SK-N-DZ (cell line): ENCODE measurements around the gene SEC61A1.

ENCODE experiments used
- DNase-seq: peaks from one replicate; pipeline ENCODE4 v3.0.0-alpha.2; 2015; ENCODE audit warnings: low spot score
- small RNA-seq, 2 experiments: library from RNA; depleted of rRNA; stranded (forward); fragments of <200 nt; gene quantifications; one replicate each; pipeline ENCODE3, GENCODE V24; 2014

SEC61A1 gene

DNA sequence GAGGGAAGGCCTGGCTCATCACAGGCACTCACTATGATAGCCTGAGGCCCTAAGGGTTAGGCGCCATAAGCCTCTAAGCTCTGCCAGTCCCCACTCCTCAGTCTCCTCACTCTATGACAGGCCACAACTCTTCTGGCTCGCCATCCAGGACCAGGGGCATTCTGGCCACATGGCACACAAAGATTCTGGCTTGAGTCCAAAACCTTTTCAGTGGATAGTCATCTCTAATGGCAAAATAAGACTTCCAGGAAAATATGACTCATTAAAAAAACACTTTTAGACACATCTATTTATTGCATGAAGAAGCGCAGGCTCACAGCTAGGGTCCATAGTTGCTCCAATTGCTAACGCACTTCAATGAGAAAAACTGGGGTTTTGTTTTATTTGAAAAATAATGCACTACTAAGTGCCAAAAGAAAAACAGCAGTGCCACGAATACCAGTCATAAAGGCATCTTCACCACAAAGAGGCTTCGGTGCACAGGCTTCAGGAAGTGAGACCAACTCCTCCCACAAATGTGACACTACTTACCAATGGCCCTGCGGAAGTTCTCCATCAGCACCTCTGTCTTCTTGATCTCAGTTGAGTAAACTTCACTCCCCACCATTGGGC, 60.2 kb downstream of the SEC61A1 start:
- DNase-seq = no peak

DNA sequence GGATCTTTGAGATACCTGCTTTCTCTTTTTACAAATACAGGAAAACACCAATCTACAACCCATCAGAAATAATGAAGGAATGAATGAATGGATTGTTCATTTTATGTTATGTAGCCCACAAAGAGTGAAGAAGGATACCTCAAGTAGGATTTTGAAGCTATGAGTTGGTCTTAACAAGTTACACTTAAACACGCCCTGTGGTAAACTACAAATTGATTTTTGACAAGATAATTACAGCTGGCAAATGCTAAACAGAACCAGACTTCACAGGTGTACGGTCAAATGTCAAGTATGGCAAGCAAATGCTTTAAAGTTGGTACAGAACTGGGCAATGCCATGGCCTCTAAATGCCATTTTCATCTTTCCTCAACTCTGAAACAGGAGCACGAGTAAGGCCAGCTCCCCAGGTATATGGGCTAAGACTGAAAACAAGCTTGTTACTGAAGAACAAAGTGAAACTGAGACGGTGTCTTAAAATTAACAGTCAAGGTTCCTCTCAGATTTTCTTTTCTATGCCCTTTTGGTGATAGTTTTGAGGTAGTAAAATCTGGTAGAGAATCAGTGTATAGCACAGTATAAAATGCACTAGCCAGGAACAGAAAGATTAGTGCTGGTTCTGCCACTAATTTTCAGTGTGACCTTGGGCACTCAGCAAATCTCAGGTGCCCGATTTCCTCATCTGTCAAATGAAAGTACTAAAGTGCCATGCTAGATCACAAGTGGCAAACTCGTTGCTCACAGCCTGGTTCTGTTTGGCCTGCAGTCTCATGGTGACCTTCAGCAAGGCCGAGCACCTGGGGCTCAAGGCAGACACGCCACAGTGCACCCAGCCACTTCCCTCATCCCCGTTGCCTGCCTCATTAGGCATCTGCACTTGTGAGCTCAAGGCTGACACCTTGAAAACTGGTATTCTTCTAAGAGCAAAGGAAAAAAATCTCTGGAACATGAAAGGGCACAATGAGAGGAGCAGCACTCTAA, 61.9 kb downstream of the SEC61A1 start:
- DNase-seq = no peak

Small RNA genes within 50 kb of the gene (small RNA-seq; reads per million reads assigned to genes)
- gene RNU2-37P = 1.2 to 2.4 reads per million in 2 experiments
